NCI-H524 treated with DMSO at 0.1 percent for 48 hours (cell line): ENCODE results near the gene SYS1.
"Not testable (repeated sequence)": the region's sequence is repeated elsewhere in the genome, so short reads cannot be mapped to it uniquely, and the experiment has no call there.

ENCODE experiments used
- DNase-seq: peaks from one replicate; lab custom pipeline; 2025; lab: John Stamatoyannopoulos, UW

The SYS1 gene

GRCh38 chr20:45339799-45340198 is 23.2 kb upstream of the SYS1 start:
- DNase-seq, result no peak

DNA sequence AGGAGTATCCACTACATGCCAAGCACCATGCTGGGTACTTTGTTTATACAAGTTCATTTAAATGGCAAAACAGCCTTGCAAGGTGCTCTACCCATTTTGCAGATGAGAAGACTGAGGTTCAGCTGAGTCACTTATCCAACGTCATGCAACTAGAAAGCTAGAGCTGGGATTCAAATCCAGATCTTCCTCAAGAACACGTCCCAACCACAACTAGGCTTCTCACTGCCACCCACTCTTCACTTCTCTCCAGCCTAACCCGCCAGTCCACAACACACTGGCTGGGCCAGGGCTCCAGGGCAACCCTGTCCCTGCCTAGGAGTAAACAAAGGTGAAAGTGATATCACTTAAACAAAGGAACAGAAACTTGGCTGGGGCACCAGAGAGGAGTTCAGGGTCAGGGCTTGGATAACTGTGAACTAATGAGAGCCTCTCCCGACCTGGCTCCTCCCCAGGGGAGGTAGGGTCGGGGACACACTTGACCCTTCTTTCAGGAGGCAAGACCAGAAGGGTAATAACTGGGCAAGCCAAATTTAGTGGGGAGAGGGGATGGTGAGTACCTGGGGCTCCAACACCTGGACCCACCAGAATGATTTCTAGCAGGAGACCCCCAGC is 22.6 kb upstream of the SYS1 start:
- DNase-seq, result no peak

DNA sequence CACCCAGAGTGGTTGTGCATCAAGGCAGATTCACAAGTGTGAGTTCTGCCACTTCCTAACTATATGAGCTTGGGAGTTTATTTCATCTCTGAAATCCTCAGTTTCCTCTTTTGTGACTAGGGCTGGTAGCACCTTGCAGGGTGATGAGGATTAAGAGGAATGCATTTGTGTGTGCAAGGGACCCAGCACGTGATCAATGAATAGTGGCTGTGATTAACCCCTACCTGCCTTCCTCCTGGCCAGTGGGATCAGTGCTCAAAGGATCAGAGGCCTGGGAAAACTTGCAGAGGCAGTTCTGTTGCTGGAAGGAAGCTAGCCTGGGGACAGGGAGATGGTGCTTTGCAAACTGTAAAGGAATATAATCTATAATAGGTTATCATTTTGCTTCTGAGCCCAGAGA is 22.0 kb upstream of the SYS1 start:
- DNase-seq, result no peak

GRCh38 chr20:45341579-45341938 is 21.4 kb upstream of the SYS1 start:
- DNase-seq, result no peak

DNA sequence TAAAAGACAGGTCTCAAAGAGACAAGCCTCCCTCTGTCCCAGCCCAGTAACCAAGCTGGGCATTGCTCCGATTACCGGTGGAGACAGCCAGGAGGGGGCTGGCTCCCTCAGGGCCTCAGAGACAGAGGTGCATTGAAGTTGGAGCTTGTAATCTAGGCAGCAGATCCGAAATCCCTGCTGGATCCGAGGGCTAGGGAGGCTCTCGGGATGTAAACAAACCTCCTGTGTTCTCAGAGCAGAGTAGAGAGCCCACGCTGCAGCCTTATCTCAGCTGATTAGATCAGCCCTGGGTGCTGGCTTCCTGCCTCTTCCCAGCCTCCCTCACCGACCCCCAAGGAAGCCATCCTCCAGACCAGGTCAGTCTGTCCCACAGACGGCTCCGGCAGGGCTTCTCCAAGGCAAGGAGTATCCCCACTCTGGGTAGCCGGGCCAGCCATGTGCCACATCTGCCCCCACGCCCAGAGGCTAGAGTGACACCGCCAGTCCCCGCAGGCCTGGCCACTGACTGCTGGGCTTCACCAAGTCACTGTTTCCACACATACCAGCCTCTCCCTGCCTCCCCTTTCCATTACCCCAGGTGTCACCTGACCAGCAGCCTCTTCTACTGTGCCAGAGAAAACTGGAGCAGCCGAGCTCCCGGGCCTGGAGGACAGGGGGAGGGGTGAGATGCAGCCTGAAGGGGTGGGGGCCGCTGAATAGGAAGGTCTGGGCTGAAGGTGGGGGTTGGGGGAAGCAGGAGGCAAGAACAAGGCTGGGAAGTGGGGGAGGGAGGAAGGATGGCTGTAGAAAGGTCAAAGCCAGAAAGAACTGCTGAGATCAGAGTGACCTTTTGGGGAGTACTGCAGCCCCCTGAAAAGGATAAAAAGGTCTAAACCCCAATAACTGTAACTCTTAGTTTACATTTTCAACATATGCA is 20.8 kb upstream of the SYS1 start:
- DNase-seq, result no peak

DNA sequence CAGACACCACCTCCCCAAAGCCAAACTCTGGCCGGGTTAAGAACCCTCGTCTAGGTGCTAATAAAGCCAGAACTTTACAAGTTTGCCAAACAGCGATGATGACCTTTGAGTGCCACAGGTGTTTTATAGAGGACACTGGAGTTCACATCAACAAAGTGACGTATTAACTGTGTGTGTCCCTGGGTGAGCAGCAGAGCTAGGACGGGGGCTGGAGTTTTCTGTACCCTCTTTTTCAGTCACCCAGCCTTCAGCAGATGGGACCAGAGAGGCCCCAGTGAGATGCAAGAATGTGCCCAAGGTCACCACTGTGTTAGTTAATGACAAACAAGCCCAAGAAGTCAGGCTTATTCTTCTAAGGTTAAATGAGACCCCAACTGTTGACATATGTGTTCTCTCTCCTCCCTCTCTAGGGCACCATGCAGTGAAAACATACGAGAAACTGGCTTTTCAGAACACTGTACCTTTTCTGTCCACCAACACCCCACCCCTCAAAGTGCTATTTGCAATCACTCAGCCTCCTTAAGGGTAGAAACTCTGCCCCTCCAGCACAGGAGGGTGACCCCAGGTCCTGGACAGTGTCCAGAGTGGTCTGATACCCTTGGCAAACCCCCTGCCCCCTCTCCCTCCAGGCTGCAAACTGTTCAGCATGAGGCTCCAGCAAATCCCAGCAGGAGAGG is 20.0 kb upstream of the SYS1 start:
- no peak for DNase-seq

GRCh38 chr20:45343532-45344167 is 19.3 kb upstream of the SYS1 start:
- DNase-seq, result no peak

- DNase-seq, result no peak
Observed at GRCh38 chr20:45344168-45344860, 18.6 kb upstream of the SYS1 start.

DNA sequence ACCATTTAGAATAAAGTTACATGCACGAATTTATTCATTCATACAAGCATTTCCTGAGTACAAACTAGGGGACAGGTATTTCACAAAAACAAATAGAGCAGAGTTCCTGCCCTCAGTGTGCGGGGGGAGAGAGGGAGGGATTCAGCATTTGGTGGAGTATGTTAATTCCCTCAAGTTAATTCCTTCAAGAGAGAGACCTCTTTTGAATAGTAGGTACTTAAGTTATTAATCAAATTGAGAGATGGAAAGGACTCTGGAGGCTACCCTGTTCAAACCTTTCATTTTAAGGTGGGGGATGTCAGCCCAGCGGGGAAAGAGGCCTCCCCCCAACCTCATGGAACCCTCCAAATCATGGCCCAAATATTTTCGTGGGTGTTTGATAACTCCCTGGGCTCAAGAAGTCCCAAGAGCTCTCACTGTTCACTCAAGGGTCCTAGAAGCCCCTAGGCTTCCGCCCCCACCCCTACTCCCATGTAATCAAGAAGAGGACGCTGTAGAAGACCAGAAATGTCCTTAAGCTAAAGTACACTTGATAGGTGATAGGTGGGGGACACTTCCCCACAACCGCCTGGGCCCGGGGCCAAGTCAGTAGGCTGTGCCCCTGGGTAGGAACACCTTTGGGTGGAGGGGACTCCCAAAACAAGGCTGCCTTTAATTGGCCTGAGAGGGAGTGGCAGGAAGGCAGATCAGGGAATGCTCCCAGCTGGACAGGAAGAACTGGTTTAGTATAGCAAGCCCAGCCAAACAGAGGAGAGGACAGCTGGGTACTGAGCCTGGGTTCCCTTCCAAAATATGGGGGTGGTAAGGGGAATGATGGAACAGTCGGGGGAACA is 17.6 kb upstream of the SYS1 start:
- no peak for DNase-seq

DNA sequence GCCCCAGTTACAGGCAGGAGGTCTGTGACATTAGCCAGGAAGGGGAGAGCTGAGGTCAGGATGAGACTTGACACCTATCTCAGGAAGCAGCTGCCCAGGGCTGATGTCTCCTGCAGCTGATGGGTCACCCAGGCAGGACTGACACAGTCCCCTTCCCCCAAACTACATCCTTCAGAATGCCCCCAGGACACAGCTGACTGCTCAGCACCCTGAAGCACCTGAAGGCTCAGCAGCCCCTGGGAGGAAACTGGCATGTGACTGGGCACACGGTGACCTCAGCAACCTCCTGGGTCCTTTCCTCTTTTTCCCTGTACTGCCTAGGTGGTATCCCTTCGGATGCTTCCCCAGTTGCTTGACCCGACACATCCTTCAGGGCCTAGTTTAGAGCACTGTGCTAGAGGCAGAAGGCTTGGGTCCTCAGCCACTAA is 16.7 kb upstream of the SYS1 start:
- no peak for DNase-seq

DNA sequence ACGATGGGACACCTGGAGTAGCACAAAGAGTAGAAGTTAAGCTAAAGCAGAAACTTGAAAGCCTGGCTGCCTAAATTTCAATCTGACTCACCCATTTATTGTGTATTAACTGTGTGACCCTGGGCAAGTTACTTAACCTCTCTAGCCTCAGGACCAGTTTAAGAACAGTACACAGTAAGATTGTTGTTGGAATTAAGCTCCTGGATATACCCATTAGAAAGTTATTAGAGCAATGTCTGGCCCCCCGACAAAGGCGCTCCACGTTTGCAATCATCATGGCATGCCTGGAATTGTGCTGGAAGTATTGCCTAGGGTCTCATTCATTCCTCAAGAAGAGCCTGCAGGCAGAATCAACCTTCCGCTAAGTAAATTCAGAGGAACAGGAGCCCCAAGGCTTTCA is 16.1 kb upstream of the SYS1 start:
- no peak for DNase-seq

DNA sequence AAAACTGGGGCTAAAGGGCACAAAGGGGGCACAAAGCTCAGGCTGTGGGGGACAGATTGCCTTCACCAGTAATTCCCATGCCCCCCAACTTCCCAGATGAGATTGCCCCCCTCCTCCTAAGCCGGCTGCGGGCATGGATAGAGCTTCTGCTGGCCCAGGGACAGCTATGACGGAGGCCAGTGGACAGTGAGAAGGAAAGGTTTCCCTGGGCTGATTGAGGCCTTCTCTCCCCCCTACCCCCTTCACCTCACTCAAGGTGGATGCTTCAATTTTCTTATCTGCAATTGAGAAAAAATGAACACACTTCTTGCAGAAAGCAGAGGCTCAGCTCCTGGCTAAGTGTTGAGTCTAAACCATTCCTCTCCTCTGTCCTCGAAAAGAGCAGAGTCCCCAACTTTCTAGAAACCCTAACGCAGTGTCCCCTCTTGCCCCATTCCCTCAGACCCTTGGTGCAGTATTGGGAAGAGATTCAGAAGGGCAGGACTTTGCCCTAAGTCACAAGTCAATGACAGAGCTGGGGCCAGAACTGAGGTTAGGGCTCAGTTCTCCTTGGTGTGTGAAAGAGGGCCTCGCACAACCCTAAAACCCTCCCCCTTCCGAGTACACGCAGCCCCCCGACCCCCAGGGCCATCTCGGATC is 15.5 kb upstream of the SYS1 start:
- DNase-seq, result no peak

DNA sequence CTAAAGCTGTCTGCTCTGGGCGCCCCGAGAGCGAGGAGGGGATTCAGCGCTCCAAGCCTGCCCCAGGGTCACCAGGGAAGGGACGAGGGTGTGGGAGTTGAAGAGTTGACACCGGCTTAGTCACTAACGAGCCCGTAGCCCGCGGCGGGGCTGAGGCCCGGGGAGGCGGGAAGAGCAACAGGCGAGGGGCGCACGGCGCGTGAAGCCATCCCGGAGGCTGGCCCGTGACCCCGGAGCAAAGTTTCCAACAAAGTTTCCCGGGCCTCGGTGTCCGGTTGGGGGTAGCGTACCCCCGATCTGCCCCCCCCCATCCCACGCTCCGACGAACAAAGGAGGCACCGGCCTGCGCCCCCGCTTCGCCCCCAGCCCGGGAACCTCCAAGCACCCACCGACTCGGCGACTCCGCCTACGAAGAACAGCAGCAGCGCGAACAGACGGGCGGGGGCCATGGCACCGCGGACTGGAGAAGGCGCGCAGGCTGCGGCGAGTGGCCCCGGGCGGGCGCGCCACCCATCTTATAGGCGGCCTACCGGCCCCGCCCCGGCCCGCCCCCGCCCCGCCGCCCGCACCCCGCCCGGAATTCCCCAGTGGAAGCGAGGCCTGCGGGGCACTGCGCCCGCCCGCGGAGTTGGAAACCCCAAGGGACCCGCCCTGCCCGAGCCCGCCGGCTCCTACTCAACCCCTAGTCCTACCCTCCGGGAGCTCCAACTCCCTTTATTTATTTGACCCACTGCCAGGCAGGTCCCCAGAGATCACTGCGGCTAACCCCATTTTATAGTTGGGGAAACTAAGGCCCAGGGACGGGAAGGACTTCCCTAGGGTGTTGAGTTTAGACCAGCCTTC is 14.8 kb upstream of the SYS1 start, which contains the start of gene SDC4:
Gene SDC4 (minus strand): TSS at position 489 of the 843 bp plus-strand sequence. CDS start 40 bp downstream, at position 449.
- DNase-seq, result no peak

DNA sequence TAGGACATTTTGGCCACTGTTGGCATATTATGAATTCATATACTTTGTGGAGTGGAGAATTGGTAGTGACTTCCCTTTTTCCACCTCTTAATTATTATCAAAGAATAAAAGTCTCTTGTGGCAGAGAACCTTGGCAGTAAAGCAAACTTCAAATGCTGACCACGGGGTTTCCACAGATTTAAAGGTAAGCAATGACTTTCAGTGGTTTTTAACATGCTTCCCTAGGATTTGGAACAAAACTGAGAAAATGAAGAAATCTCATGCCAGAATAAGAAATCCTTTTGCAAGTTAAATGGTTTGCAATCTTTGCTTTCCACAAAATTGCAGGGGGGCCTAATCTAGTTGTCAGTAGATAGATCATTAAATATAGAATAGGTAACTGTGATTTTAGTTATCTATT is 12.7 kb upstream of the SYS1 start:
- DNase-seq, result no peak

GRCh38 chr20:45350795-45351194 is 12.2 kb upstream of the SYS1 start:
- not testable (repeated sequence) for DNase-seq

GRCh38 chr20:45352729-45353128 is 10.2 kb upstream of the SYS1 start:
- DNase-seq, result no peak

DNA sequence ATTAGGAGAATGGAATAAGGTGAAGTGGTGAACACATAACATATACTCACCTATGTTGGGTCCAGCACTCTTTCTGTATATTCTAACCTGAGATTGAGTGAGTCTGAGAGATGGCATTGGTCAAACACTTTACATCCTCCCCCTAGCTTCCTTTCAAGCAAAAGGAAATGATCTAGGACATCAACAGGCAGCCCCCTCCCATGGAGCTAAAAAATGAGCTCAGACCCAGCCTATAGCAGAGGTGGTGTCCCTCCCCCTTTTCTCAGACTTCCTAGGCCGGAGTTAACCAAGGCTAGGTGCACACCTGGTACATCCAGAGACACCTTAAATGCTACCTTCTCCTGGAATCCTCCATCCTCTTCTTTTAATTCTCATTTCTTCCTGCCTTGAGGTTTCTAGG is 9.2 kb upstream of the SYS1 start:
- DNase-seq, result no peak

DNA sequence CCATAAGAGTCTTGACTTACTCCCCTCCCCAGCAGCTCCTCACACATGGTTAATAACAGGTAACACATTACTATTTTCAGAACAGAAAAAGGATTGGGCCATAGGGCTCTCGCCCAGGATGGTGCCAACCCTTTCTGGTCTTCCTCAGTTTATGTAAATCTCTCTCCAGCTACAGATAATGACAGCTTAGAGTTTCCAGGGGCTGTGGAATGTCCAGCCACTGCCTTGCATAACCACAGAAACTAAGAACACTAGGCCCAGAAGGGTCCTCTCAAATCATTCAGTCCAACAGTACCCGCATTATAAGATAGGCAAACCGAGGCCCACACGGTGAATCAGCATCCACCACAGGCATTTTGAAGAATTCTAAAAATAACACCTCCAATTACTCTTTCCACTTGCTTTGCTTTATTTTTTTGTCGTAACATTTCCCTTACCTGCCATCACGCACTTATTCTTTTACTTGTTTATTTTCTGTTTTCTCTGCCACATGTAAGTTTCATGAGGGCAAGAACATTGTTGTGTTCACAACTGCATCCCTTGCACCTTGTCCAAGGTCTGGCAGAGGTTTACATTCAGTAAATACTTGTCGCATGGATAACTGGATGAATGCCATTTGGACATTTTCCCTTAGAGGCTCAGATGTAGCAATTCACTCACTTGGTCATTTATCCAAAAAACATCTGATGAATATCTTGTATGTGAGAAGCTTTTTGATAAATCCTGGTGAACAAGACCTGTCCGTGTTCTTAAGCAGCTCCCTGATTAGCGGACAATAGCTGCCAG is 8.3 kb upstream of the SYS1 start:
- DNase-seq, result no peak
